HepG2 (cell line): ENCODE data around the gene TP73. TPM values are rescaled to one million over a fixed set of nuclear protein-coding genes. Genes with fewer than 3 reads are reported as not detected.

Experiments used
- ATM ChIP-seq: fragments of 450-650 bp; IDR thresholded peaks from 2 replicates; pipeline ENCODE4 v1.7.1; 2017; ENCODE audit warnings: mild to moderate bottlenecking, borderline replicate concordance
- EZH2 ChIP-seq: conservative IDR thresholded peaks from 2 replicates; pipeline ENCODE4 v1.6.1; 2012; ENCODE audit warnings: mild to moderate bottlenecking, low read depth, low read length, moderate library complexity
- FOXK2 ChIP-seq: fragments of 450-650 bp; IDR thresholded peaks from 2 replicates; pipeline ENCODE4 v1.6.1; 2016
- TEAD3 ChIP-seq: optimal IDR thresholded peaks from 2 replicates; pipeline ENCODE3; 2016; ENCODE audit warnings: borderline replicate concordance
- TOPORS ChIP-seq: sonication (generic); formaldehyde crosslinking; IDR thresholded peaks from 2 replicates; pipeline ENCODE4 v1.8.0; 2023; ENCODE audit warnings: mild to moderate bottlenecking, missing genetic modification reagents
- ZBTB21 ChIP-seq: sonication (generic); formaldehyde crosslinking; IDR thresholded peaks from 2 replicates; pipeline ENCODE4 v1.4.0; 2020; ENCODE audit warnings: missing genetic modification reagents
- ZNF263 ChIP-seq: sonication (generic); formaldehyde crosslinking; IDR thresholded peaks from 2 replicates; pipeline ENCODE4 v1.4.0; 2020; ENCODE audit warnings: missing genetic modification reagents
- ZNF333 ChIP-seq: sonication (generic); formaldehyde crosslinking; IDR thresholded peaks from 2 replicates; pipeline ENCODE4 v1.4.0; 2020; ENCODE audit warnings: mild to moderate bottlenecking, missing genetic modification reagents, borderline replicate concordance
- ZNF577 ChIP-seq: sonication (generic); formaldehyde crosslinking; IDR thresholded peaks from 2 replicates; pipeline ENCODE4 v1.4.0; 2020; ENCODE audit warnings: mild to moderate bottlenecking, low read depth, missing genetic modification reagents, borderline replicate concordance
- ZNF749 ChIP-seq: sonication (generic); formaldehyde crosslinking; IDR thresholded peaks from 2 replicates; pipeline ENCODE4 v1.8.0; 2022; ENCODE audit warnings: mild to moderate bottlenecking, missing genetic modification reagents, moderate library complexity, borderline replicate concordance
- ZNF775 ChIP-seq: sonication (generic); formaldehyde crosslinking; IDR thresholded peaks from 2 replicates; pipeline ENCODE4 v1.4.0; 2020; ENCODE audit warnings: missing genetic modification reagents, mild to moderate bottlenecking, moderate library complexity, borderline replicate concordance
- polyA plus RNA-seq, 8 experiments: library from polyadenylated mRNA; depleted of rRNA in 3 of 8; stranded (reverse) in 7 of 8; unstranded in 1 of 8; fragments of >200 nt; fragmentation: Illumina TruSeq in 4 of 8; extraction: Trizol in 4 of 8; gene quantifications; 2 replicates each; pipeline versions ENCODE4 v1.2.1 to v1.2.3, GENCODE V29; 2011 to 2016; ENCODE audit warnings: low read depth in 4 of 8, missing spikeins in 1 of 8, mixed read lengths in 1 of 8; ENCODE audit not compliant: insufficient read depth in 1 of 8
- total RNA-seq, 5 experiments: library from RNA; depleted of rRNA; stranded (reverse); fragments of >200 nt; fragmentation: Illumina TruSeq; extraction: Trizol; gene quantifications; 2 replicates each; pipeline ENCODE4 v1.2.3, GENCODE V29; 2016; ENCODE audit warnings: low read depth in 1 of 5
- TF ChIP-seq, protein P1 (sequence below): IDR thresholded peaks from 2 replicates; pipeline ENCODE4 v1.6.1; 2016; ENCODE audit warnings: low read depth, missing genetic modification reagents, missing compliant biosample characterization
- TF ChIP-seq, protein P2 (sequence below): sonication (generic); formaldehyde crosslinking; IDR thresholded peaks from 2 replicates; pipeline ENCODE4 v1.4.0; 2020; ENCODE audit warnings: missing genetic modification reagents
- TF ChIP-seq, protein P3 (sequence below): sonication (generic); formaldehyde crosslinking; IDR thresholded peaks from 2 replicates; pipeline ENCODE4 v1.8.1; 2022; ENCODE audit warnings: low read depth, mild to moderate bottlenecking, missing genetic modification reagents
- TF ChIP-seq, protein P4 (sequence below): sonication (generic); formaldehyde crosslinking; IDR thresholded peaks from 2 replicates; pipeline ENCODE4 v1.9.0; 2021; ENCODE audit warnings: missing genetic modification reagents, mild to moderate bottlenecking, borderline replicate concordance
- TF ChIP-seq, protein P5 (sequence below): sonication (generic); formaldehyde crosslinking; IDR thresholded peaks from 2 replicates; pipeline ENCODE4 v1.4.0; 2020; ENCODE audit warnings: mild to moderate bottlenecking, low read depth, missing genetic modification reagents

The TP73 gene
- total and polyA plus RNA-seq, 2 of the 13 experiments (the other 11 are each of a cell fraction or from before 2014, with no cell fraction given), result 0.49 to 1.1 TPM

DNA sequence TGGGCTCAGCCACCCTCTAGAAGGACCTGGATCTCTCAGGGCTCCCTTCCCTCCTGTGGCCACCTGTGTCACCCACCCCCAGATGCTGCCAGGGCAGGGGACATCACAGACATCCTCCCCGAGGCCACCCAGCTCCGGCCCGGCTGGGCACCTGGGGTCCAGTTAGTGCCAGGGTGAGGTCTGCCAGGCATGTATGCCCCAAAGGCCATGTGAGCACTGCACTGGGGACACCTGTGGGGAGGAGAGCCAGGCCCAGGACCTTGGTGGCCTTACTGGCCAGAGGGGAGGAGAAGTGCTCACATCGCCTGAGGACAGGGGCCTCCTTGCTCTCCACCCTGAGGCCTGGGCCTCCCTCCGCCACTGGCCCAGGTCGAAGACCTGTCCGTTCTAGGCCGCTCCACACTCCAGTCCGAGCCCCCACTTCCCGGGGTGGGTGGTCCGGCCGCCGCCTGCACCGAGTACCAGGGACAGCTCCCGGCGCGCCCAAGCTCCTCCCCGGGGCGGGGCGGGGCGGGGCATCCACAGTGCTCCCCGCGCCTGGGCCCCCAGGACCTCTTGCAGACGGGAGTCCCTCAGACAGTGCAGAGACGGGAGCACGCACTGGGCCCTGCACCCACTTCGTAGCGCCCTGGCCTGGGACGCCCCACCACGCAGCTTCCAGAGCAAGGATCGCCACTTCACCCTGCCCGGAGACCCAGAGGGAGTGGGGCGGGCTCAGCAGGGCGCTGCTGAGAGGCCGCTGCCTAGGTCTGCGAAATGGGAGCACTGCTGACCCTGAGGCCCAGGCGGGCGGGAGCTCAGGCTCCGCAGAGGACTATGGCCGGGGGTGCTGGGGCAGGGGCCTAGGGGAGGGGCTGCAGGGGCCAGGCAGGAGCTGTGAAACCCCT is 65.6 kb downstream of the TP73 start (continued):
- no peak for TF ChIP-seq ZNF775 (CRISPR knock-in tag)
- no peak for TF ChIP-seq ATM
- TF ChIP-seq, protein P1, sequence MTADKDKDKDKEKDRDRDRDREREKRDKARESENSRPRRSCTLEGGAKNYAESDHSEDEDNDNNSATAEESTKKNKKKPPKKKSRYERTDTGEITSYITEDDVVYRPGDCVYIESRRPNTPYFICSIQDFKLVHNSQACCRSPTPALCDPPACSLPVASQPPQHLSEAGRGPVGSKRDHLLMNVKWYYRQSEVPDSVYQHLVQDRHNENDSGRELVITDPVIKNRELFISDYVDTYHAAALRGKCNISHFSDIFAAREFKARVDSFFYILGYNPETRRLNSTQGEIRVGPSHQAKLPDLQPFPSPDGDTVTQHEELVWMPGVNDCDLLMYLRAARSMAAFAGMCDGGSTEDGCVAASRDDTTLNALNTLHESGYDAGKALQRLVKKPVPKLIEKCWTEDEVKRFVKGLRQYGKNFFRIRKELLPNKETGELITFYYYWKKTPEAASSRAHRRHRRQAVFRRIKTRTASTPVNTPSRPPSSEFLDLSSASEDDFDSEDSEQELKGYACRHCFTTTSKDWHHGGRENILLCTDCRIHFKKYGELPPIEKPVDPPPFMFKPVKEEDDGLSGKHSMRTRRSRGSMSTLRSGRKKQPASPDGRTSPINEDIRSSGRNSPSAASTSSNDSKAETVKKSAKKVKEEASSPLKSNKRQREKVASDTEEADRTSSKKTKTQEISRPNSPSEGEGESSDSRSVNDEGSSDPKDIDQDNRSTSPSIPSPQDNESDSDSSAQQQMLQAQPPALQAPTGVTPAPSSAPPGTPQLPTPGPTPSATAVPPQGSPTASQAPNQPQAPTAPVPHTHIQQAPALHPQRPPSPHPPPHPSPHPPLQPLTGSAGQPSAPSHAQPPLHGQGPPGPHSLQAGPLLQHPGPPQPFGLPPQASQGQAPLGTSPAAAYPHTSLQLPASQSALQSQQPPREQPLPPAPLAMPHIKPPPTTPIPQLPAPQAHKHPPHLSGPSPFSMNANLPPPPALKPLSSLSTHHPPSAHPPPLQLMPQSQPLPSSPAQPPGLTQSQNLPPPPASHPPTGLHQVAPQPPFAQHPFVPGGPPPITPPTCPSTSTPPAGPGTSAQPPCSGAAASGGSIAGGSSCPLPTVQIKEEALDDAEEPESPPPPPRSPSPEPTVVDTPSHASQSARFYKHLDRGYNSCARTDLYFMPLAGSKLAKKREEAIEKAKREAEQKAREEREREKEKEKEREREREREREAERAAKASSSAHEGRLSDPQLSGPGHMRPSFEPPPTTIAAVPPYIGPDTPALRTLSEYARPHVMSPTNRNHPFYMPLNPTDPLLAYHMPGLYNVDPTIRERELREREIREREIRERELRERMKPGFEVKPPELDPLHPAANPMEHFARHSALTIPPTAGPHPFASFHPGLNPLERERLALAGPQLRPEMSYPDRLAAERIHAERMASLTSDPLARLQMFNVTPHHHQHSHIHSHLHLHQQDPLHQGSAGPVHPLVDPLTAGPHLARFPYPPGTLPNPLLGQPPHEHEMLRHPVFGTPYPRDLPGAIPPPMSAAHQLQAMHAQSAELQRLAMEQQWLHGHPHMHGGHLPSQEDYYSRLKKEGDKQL (CRISPR knock-in tag), result no peak
- TF ChIP-seq TEAD3 (CRISPR knock-in tag), result no peak
- TF ChIP-seq ZBTB21, result no peak
- TF ChIP-seq, protein P2, sequence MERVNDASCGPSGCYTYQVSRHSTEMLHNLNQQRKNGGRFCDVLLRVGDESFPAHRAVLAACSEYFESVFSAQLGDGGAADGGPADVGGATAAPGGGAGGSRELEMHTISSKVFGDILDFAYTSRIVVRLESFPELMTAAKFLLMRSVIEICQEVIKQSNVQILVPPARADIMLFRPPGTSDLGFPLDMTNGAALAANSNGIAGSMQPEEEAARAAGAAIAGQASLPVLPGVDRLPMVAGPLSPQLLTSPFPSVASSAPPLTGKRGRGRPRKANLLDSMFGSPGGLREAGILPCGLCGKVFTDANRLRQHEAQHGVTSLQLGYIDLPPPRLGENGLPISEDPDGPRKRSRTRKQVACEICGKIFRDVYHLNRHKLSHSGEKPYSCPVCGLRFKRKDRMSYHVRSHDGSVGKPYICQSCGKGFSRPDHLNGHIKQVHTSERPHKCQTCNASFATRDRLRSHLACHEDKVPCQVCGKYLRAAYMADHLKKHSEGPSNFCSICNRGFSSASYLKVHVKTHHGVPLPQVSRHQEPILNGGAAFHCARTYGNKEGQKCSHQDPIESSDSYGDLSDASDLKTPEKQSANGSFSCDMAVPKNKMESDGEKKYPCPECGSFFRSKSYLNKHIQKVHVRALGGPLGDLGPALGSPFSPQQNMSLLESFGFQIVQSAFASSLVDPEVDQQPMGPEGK (CRISPR knock-in tag), result peak; percentile 74
- peak; percentile 97 for TF ChIP-seq ZNF263
- TF ChIP-seq TOPORS (CRISPR knock-in tag), result no peak
- TF ChIP-seq, protein P3, sequence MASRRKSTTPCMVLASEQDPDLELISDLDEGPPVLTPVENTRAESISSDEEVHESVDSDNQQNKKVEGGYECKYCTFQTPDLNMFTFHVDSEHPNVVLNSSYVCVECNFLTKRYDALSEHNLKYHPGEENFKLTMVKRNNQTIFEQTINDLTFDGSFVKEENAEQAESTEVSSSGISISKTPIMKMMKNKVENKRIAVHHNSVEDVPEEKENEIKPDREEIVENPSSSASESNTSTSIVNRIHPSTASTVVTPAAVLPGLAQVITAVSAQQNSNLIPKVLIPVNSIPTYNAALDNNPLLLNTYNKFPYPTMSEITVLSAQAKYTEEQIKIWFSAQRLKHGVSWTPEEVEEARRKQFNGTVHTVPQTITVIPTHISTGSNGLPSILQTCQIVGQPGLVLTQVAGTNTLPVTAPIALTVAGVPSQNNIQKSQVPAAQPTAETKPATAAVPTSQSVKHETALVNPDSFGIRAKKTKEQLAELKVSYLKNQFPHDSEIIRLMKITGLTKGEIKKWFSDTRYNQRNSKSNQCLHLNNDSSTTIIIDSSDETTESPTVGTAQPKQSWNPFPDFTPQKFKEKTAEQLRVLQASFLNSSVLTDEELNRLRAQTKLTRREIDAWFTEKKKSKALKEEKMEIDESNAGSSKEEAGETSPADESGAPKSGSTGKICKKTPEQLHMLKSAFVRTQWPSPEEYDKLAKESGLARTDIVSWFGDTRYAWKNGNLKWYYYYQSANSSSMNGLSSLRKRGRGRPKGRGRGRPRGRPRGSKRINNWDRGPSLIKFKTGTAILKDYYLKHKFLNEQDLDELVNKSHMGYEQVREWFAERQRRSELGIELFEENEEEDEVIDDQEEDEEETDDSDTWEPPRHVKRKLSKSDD (CRISPR knock-in tag), result no peak
- TF ChIP-seq, protein P4, sequence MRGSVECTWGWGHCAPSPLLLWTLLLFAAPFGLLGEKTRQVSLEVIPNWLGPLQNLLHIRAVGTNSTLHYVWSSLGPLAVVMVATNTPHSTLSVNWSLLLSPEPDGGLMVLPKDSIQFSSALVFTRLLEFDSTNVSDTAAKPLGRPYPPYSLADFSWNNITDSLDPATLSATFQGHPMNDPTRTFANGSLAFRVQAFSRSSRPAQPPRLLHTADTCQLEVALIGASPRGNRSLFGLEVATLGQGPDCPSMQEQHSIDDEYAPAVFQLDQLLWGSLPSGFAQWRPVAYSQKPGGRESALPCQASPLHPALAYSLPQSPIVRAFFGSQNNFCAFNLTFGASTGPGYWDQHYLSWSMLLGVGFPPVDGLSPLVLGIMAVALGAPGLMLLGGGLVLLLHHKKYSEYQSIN (CRISPR knock-in tag), result no peak
- TF ChIP-seq ZNF749 (CRISPR knock-in tag), result peak; percentile 58; the same call in 1 of the 2 replicates
- no peak for TF ChIP-seq EZH2
- TF ChIP-seq ZNF577 (CRISPR knock-in tag), result no peak
- TF ChIP-seq FOXK2, result no peak
- peak; percentile 47; the same call in 1 of the 2 replicates for TF ChIP-seq ZNF333 (CRISPR knock-in tag)
- TF ChIP-seq, protein P5, sequence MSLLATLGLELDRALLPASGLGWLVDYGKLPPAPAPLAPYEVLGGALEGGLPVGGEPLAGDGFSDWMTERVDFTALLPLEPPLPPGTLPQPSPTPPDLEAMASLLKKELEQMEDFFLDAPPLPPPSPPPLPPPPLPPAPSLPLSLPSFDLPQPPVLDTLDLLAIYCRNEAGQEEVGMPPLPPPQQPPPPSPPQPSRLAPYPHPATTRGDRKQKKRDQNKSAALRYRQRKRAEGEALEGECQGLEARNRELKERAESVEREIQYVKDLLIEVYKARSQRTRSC (CRISPR knock-in tag), result no peak
